Measurements from ENCODE around the gene PRADC1. TPM values are rescaled to one million over a fixed set of nuclear protein-coding genes. Genes with fewer than 3 reads are reported as not detected.
A peak's percentile ranks its signal among the peaks of the same experiment; 100 is the strongest.

The PRADC1 gene
- total RNA-seq, 4 donors from 2014 or later, result 14.4 to 31.5 (median 21.5) TPM

GRCh38 chr2:73217160-73217559, 15.9 kb downstream of the PRADC1 start:
- Histone ChIP-seq H3K27ac (no peak overlapping the region), H3K4me3 (no peak overlapping the region), H3K9me3 (no peaks in the 10 kb centered on the region), H3K36me3 (peaks cover 0 to 41% (median 0%) of the 10 kb centered on the region in 3 donors), H3K27me3 (no peaks in the 10 kb centered on the region), H3K4me1 (peaks cover 0 to 32% (median 12%) of the 10 kb centered on the region in 4 donors)
- WGBS, 2 donors, result 82 to 89% methylated on average over 5 of the region's 5 CpGs
- DNase-seq (ENCODE audit: low spot score in 2 of 2), result no peak
- TF ChIP-seq EP300 (IDR thresholded peaks at IDR 0.05) (no peak), POLR2A (IDR thresholded peaks at IDR 0.05) (no peak), CTCF (IDR thresholded peaks at IDR 0.05) (no peak)

GRCh38 chr2:73215254-73215653, 17.8 kb downstream of the PRADC1 start:
- no peak for DNase-seq (ENCODE audit: low spot score in 2 of 2)
- H3K27ac ChIP-seq, result no peak overlapping the region
- peak overlapping the region in 1 of 4 donors; percentile 81 for H3K4me3 ChIP-seq
- 57 to 63% methylated on average over 4 of the region's 4 CpGs for WGBS, 2 donors
- H3K36me3 ChIP-seq, result peaks cover 0 to 22% (median 0%) of the 10 kb centered on the region in 3 donors
- H3K27me3 ChIP-seq, result no peaks in the 10 kb centered on the region
- H3K9me3 ChIP-seq, result no peaks in the 10 kb centered on the region
- peaks cover 0 to 37% (median 15%) of the 10 kb centered on the region in 4 donors for H3K4me1 ChIP-seq
- no peak for TF ChIP-seq CTCF (IDR thresholded peaks at IDR 0.05)
- TF ChIP-seq EP300 (IDR thresholded peaks at IDR 0.05), result no peak
- TF ChIP-seq POLR2A (IDR thresholded peaks at IDR 0.05), result no peak

GRCh38 chr2:73214120-73215035, 18.7 kb downstream of the PRADC1 start, which contains the start of gene SMYD5:
SMYD5 (plus strand) TSS chr2:73214245; CDS start chr2:73214267, 22 bp downstream.
- H3K27ac ChIP-seq, result peak within 1 kb of the TSS; percentile 61 to 81 (median 72)
- no peaks in the 10 kb centered on the region for H3K9me3 ChIP-seq
- H3K4me1 ChIP-seq, result peaks cover 0 to 37% (median 15%) of the 10 kb centered on the region in 4 donors
- peaks cover 0 to 13% (median 0%) of the 10 kb centered on the region in 3 donors for H3K36me3 ChIP-seq
- 0 to 1% methylated on average over 35 to 56 of the region's 64 CpGs for WGBS, 2 donors
- peak; percentile 72 to 87 for DNase-seq (ENCODE audit: low spot score in 2 of 2)
- TF ChIP-seq POLR2A (IDR thresholded peaks at IDR 0.05), result no peak
- TF ChIP-seq CTCF (IDR thresholded peaks at IDR 0.05), result no peak
- peak; percentile 15 to 79 for TF ChIP-seq EP300 (IDR thresholded peaks at IDR 0.05)
- H3K4me3 ChIP-seq, result peak within 1 kb of the TSS; percentile 71 to 94 (median 82)
- no peaks in the 10 kb centered on the region for H3K27me3 ChIP-seq

DNA sequence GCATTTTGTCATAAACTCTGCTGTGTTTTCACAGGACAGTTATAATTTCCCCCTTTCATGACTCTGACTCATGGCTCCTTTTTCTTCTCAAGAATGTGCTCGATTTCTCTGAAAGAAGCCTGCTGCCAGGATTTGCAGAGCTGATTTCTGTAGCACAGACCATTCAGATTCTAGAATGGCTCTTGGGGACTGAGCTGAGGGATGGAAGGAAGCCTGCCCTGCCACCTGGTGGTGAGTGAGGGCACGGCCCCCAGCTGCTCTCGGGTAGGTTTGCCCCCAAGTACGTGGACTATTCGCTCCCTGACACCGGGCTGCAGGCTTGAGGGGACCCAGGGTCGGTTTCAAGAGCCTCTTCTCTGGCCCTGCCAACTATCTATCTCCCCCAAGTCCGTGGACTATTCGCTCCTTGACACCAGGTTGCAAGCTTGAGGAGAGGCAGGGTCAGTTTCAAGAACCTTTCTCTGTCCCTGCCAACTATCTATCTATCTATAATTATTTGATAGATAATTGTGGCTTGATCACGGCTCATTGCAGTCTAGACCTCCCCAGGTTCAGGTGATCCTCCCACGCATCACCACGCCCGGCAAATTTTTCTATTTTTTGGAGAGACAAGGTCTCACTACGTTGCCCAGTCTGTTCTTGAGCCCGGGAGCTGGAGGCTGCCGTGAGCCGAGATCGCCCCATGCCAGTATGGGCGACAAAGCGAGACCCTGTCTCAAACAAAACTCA, 20.4 kb downstream of the PRADC1 start:
- TF ChIP-seq EP300 (IDR thresholded peaks at IDR 0.05) (peak in 1 of 2 donors; percentile 41), POLR2A (IDR thresholded peaks at IDR 0.05) (no peak), CTCF (IDR thresholded peaks at IDR 0.05) (peak; percentile 85 to 94 (median 88))
- peak overlapping the region in 3 of 4 donors; percentile 29 to 86 (median 81) for H3K27ac ChIP-seq
- H3K4me1 ChIP-seq, result peaks cover 0 to 37% (median 15%) of the 10 kb centered on the region in 4 donors
- peak; percentile 31 to 62 for DNase-seq (ENCODE audit: low spot score in 2 of 2)
- no peaks in the 10 kb centered on the region for H3K27me3 ChIP-seq
- H3K4me3 ChIP-seq, result no peak overlapping the region
- no peaks in the 10 kb centered on the region for H3K9me3 ChIP-seq
- 55 to 56% methylated on average over 20 of the region's 20 CpGs for WGBS, 2 donors
- H3K36me3 ChIP-seq, result no peaks in the 10 kb centered on the region

All from tibial nerve (tissue), 4 donors.